ENCODE results near the gene TWSG1. TPM values are rescaled to one million over a fixed set of nuclear protein-coding genes. Genes with fewer than 3 reads are reported as not detected.

The TWSG1 gene
- polyA plus RNA-seq, 3 donors = 1.6 to 5.5 (median 3.9) TPM

DNA sequence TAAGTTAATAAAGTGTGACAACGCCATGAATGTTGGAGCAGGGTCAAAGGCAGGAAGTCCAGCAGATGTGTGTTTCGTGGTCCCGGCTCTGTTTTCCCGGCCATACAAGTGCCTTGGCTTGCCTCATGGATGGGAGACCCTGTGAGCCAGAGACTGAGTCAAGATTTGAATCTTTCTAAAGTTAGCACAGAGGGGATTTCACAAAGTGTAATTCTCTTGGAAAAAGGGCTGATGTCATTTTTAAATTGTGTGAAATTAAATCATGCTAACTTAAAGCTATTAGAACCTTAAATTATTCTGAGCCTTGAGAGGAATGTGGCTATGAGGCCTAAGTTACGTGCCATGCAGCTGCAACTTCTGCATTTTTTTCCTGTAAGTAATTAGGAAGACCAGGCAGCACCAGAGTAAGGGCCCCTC is 102.5 kb downstream of the TWSG1 start:
- Histone ChIP-seq H3K4me1 (ENCODE audit: control insufficient read depth in 1 of 2, insufficient read depth in 2 of 2, low read length in 2 of 2) (peaks cover 15% of the 10 kb centered on the region in 2 donors), H2AFZ (ENCODE audit: insufficient read depth, low read depth, low read length, poor library complexity, severe bottlenecking) (no peak overlapping the region), H3K4me2 (replicated peaks; ENCODE audit: extremely low read depth, low read length, poor library complexity, severe bottlenecking) (no peak overlapping the region), H3K79me2 (ENCODE audit: insufficient read depth, low read length) (no peaks in the 10 kb centered on the region), H3K4me3 (replicated peaks in 1 of 3; ENCODE audit: low read depth in 2 of 3, low read length in 3 of 3) (no peak overlapping the region), H3K36me3 (replicated peaks in 1 of 2; ENCODE audit: control insufficient read depth in 1 of 2, insufficient read depth in 2 of 2, low read length in 2 of 2) (no peaks in the 10 kb centered on the region), H3K9me3 (replicated peaks in 1 of 2; ENCODE audit: control insufficient read depth in 1 of 2, insufficient read depth in 1 of 2, low read length in 2 of 2) (peaks cover 0 to 6% of the 10 kb centered on the region in 2 donors), H3K9ac (ENCODE audit: insufficient read depth, low read length, poor library complexity, severe bottlenecking) (no peak overlapping the region), H3K27ac (ENCODE audit: low read depth in 1 of 2, low read length in 2 of 2) (no peak overlapping the region), H4K20me1 (ENCODE audit: insufficient read depth, low read length) (no peaks in the 10 kb centered on the region), H3K27me3 (ENCODE audit: control insufficient read depth in 2 of 2, insufficient read depth in 2 of 2, low read length in 2 of 2) (no peaks in the 10 kb centered on the region)
- Mint-ChIP-seq H3K4me1 (peaks cover 14% of the 10 kb centered on the region), H3K27ac (no peak overlapping the region), H3K36me3 (no peaks in the 10 kb centered on the region), H3K4me3 (no peak overlapping the region), H3K9me3 (peaks cover 0 to 16% (median 6%) of the 10 kb centered on the region in 7 donors), H3K27me3 (ENCODE audit: low read depth in 3 of 3) (peaks cover 0 to 4% (median 0%) of the 10 kb centered on the region in 3 donors)
- WGBS (ENCODE audit: insufficient coverage) = 83% methylated on average over 4 of the region's 5 CpGs
- no peak for DNase-seq
- intact Hi-C loops (cut with micrococcal nuclease) = no loop called here
- no peak for TF ChIP-seq CTCF (IDR thresholded peaks at IDR 0.05)

GRCh38 chr18:9437672-9438071 is 103.1 kb downstream of the TWSG1 start:
- no peak overlapping the region for H2AFZ ChIP-seq (ENCODE audit: insufficient read depth, low read depth, low read length, poor library complexity, severe bottlenecking)
- no peaks in the 10 kb centered on the region for H4K20me1 ChIP-seq (ENCODE audit: insufficient read depth, low read length)
- peak overlapping the region in 1 of 7 donors; percentile 30 for H3K27ac Mint-ChIP-seq
- H3K9me3 Mint-ChIP-seq = peaks cover 0 to 13% (median 6%) of the 10 kb centered on the region in 7 donors
- H3K4me1 ChIP-seq (ENCODE audit: control insufficient read depth in 1 of 2, insufficient read depth in 2 of 2, low read length in 2 of 2) = peaks cover 15% of the 10 kb centered on the region in 2 donors
- peaks cover 0 to 6% of the 10 kb centered on the region in 2 donors for H3K9me3 ChIP-seq (replicated peaks in 1 of 2; ENCODE audit: control insufficient read depth in 1 of 2, insufficient read depth in 1 of 2, low read length in 2 of 2)
- no peaks in the 10 kb centered on the region for H3K36me3 Mint-ChIP-seq
- no peak for DNase-seq
- intact Hi-C loops (cut with micrococcal nuclease) = no loop called here
- no peaks in the 10 kb centered on the region for H3K36me3 ChIP-seq (replicated peaks in 1 of 2; ENCODE audit: control insufficient read depth in 1 of 2, insufficient read depth in 2 of 2, low read length in 2 of 2)
- H3K9ac ChIP-seq (ENCODE audit: insufficient read depth, low read length, poor library complexity, severe bottlenecking) = no peak overlapping the region
- H3K27ac ChIP-seq (ENCODE audit: low read depth in 1 of 2, low read length in 2 of 2) = no peak overlapping the region
- H3K79me2 ChIP-seq (ENCODE audit: insufficient read depth, low read length) = no peaks in the 10 kb centered on the region
- H3K4me2 ChIP-seq (replicated peaks; ENCODE audit: extremely low read depth, low read length, poor library complexity, severe bottlenecking) = no peak overlapping the region
- H3K27me3 ChIP-seq (ENCODE audit: control insufficient read depth in 2 of 2, insufficient read depth in 2 of 2, low read length in 2 of 2) = no peaks in the 10 kb centered on the region
- H3K4me3 ChIP-seq (replicated peaks in 1 of 3; ENCODE audit: low read depth in 2 of 3, low read length in 3 of 3) = no peak overlapping the region
- no peak overlapping the region for H3K4me3 Mint-ChIP-seq
- peaks cover 0 to 4% (median 0%) of the 10 kb centered on the region in 3 donors for H3K27me3 Mint-ChIP-seq (ENCODE audit: low read depth in 3 of 3)
- peaks cover 14% of the 10 kb centered on the region for H3K4me1 Mint-ChIP-seq
- 100% methylated on average over 2 of the region's 4 CpGs for WGBS (ENCODE audit: insufficient coverage)
- TF ChIP-seq CTCF (IDR thresholded peaks at IDR 0.05) = no peak

Data from CD14-positive monocyte (primary cell).